ENCODE measurements around the gene GPRIN1.
A peak's percentile ranks its signal among the peaks of the same experiment; 100 is the strongest.

Gene GPRIN1

DNA sequence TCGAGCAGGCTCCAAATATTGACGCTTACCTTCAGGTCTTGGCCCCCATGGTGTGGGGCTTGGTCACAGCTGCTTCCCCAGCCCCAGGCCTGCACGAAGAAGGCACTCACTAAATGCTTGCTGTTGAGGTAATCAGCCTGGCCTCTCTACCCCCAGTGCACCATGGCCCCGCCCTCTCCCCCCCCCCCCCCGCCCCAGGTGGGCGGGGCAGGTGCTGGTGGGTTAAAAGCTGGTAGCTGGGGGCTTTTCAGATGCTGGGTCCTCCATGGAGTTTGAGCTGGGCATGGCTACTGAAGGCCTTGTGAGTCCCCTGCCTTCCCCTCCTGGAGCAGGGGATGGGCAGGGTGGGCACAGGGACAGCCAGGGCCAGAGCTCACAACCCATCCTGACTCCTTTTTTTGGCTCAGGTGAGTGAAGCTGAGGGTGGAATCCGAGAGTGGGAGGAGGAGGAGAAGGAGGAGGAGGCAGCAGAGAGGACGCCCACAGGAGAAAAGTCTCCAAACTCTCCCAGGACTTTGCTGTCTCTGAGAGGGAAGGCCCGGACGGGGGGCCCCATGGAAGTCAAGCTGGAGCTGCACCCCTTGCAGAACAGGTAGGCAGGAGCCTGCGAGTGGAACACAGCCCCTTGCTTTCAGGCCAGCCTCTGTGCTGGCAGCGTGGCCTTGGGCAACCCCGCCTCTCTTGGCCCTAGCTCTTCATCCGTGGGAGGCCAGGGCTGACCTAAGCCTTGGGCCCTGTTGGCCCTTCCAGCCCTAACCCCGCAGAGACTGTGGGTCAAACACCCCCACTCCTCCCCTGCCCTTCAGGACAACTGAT lies 32.9 kb upstream of the GPRIN1 start:
- DNase-seq, result no peak

DNA sequence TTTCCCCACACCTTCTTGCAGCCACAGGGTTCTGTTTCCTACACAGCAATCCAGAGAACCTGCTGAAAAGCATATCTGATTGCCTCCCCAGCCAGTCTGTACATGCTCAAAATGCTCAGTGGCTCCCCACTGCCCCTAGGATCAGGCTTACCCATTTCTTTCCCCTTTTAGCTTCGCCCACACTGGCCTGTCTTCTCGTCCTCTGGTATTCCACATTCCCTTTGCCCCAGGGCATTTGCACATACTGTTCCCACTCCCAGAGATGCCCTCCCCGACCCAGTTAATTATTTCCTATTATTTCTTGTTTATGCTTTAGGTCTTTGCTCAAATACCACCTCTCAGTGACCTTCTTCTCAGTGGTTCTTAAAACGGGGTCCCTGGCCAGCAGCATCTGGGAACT lies 30.7 kb upstream of the GPRIN1 start:
- no peak for DNase-seq

DNA sequence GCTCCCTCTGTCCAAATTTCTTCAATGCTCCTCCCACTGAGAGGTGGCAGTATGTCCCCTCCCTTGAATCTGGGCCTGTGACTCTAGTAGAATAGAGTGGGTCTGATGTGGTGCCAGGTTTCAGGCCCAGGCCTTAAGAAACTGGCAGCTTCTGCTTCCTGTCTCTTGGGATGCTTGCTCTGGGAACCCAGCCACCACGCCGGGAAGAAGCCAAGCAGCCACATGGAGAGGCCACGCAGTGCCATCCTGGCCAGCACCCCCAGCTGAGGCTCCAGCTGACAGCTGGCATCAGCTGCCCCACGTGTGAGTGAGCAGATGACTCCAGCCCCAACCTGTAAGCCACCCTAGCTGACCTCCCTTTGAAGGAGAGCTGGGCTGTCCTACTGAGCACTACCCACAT lies 30.0 kb upstream of the GPRIN1 start:
- DNase-seq, result no peak

DNA sequence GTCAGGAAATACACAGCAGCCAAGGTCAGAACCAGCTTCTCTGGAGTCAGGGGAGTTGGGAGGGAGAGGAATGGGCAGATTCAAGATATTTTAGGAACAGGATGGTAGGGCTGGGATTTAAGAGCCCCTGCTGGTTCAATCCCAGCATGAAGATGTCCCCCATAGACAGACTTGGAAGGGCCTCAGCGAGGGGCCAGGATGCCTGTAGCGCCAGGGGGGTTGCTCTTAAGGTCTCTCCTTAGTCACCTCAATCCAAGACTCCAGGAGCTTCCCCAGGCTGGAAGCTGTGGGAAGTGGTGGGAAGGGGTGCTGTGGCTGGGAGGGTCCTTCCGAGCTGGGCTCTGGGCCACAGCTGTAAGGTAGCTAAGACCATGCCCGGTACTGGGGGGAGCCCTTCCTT lies 29.3 kb upstream of the GPRIN1 start:
- no peak for DNase-seq

DNA sequence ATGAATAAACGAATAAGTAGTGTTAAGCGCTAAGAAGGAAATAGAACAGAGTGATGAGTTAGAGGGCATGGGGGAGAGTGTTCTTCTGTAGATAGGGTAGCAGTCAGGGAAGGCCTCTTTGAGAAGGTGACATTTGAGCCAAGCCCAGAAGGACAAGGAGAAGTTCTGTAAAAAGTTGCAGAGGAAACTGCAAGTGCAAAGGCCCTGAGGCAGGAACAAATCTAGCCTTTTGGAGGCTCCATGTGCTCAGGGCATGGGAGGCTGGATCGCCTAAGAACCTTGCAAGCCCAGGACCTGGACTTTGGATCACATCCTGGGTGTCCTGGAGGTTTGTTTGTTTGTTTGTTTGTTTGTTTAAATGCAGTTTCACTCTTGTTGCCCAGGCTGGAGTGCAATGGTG lies 28.5 kb upstream of the GPRIN1 start:
- no peak for DNase-seq

DNA sequence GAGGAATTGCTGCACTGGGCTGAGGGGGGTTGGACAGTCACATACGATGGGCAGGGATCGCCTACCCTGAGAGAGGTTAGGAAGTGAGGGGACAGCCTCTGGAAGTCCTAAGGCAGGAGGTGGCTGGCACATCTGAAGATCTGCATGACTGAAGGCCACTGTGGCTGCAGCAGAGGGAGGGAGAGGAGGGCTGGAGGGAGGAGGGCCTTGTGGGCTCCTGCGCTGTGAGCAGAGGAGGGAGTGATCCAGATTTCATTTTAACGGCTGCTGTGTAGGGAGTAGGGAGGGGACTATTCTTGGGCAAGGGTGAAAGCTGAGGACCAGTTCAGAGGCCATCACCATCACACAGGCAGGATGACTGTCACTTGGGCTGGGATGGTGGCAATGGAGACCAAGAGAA lies 27.6 kb upstream of the GPRIN1 start:
- no peak for DNase-seq

DNA sequence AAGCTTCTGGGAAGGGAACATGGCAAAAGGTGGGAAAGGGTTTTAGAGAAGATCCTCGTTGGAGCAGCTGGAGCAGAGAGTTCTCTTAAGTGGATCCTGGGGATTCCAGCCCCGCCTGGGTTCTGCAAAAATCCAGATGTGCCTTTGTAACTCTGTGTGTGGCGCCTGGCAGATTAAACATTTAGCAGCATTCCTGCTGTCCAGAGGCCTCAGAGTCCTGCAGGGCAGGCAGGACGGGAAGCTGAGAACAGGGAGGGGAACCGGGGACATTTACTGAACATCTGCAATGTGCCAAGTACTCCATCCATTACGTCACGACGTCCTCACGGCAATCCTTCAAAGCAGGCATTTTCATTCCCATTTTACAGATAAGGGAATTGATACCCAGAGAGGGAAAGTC lies 26.5 kb upstream of the GPRIN1 start:
- no peak for DNase-seq

DNA sequence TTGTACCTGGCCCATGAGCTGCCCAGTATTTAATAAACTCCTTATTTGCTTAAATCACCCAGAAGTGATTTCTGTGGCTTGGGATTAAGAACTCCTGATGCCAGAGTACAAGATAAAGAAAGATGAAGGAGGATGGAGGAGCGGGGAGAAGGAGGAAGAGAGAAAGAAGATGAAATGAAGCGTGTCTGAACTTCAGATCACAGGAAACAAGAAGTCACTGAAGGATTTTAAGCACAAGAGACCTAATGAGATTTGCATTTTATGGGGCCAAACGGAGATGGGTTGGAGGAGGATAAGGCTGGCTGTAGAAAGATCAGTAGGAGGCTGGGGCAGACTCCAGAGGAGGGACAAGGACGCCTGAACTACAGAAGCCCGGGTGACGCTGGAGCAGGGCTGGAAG lies 23.6 kb upstream of the GPRIN1 start:
- DNase-seq, result no peak

DNA sequence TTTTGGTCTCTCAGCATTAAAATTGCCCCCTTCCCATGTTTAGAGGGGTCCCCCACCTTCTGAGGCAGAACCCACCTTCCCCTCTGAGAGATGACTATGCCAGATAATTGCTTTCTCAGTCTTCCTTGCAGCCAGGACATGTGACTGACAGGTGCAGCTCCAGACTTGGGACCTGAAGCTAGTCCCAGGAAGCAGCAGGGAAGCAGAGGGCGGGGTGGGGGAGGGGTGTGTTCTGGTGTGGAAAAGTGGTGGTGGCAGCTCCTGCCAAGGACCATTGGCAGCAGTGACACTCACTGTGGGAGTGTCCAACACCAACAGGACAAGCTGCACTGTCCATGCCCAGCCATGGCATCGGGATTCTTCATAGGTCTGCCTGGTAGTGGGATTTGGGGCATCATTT lies 22.8 kb upstream of the GPRIN1 start:
- DNase-seq, result no peak

DNA sequence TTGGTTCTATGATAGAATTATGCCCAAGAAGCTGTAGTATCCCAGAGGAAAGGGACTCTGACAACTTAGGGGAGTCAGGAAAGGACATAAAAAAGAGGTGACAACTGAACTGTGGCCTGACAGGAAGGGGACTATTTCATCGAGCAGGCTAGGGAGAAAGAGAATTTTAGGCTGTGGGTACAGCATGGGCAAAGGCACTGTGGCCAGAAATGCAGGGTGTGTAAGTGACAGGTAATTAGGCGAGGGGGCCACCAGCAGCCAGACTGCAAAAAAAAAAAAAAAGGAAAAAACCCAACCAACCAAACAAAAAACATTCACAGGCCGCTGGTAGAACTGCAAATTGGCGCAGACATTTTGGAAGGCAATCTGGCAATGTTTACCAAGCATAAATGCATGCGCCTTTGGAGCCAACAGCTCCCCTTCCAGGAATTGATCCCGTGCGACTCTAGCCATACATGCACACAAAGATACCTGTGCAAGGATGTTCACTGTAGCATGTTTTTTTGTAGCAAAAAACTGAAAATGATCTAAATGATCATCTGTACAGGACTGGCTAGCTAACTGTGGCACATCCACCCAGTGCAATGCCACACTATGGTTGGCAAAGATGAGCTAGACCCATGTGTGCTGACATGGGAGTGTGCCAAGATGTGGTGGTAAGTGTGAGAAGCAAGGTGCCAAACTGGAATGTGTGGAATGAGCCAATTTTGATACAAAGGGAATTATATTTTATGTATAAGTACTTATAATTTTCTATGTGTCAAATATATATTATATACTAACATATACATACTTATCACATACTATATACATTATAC lies 21.6 kb upstream of the GPRIN1 start:
- DNase-seq, result no peak

DNA sequence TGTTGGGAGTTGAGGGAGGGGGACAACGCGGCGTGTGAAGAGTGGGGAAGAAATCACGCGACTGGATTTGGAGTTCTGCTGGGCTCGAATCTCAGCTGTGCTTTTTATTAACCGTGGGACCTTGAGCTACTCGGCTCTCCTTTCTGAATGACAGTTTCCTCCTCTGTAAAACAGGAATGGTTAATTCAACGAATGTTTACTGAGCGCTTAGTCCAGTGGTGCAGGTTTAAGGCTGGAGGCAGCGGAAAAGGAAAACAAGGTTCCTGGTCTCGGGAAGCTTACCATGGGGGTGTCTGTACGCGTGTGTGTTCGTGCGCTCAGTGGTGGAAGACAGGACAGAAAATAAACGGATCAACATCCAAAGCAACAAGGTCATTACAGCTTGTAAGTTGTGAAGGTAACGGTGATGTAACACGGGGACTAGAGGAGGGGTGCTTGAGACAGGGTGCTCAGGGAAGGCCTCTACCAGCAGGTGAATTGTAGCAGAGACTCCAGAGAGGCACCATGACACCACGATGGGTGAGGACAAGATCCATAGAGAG lies 20.8 kb upstream of the GPRIN1 start:
- no peak for DNase-seq

DNA sequence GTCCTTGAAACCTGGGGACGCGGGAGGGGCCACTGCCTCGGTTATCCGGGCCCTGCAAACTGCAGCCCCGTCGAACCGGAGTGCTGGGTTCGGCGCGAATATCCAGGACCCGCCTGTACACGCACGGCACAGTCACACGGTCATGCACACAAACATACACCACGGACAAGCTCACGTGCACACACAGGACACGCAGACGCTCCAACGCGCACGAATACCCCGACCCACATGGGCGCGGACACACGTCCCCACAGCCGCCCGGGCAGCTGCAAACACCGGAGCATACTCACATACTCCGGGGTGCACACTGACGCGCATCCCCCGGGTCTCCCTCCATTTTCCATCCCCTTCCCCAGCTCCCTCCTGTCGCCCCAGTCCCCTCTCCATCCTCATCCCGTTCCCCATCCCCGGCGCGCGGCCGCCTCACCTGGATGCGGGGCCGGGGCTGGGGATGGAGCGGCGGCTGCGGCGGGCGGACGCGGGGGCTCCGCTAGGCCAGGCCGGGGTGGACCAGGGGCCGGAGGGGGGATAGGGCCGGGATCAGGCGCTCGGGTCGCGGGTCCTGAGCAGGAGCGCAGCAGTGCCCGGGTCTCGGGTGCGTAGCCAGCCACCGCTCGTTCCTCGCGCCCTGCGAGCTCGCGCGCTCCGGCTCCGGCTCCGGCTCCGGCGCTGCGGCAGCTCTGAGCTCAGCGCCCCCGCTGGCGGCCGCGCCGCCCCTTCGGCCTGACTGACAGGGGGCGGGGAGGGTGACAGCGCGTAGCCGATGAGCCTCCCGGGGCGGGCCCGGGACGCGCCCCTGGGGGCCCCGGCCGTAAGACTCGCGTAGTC lies 20.1 kb upstream of the GPRIN1 start, which contains the start of the genes EIF4E1B and SNCB:
TSS of gene EIF4E1B (plus strand) at position 823 of the 828 bp plus-strand sequence. CDS start 12,113 bp downstream, outside the sequence.
TSS of gene SNCB (minus strand) at position 682 of the 828 bp plus-strand sequence. CDS start 880 bp downstream, outside the sequence.
- peak; percentile 49 for DNase-seq

DNA sequence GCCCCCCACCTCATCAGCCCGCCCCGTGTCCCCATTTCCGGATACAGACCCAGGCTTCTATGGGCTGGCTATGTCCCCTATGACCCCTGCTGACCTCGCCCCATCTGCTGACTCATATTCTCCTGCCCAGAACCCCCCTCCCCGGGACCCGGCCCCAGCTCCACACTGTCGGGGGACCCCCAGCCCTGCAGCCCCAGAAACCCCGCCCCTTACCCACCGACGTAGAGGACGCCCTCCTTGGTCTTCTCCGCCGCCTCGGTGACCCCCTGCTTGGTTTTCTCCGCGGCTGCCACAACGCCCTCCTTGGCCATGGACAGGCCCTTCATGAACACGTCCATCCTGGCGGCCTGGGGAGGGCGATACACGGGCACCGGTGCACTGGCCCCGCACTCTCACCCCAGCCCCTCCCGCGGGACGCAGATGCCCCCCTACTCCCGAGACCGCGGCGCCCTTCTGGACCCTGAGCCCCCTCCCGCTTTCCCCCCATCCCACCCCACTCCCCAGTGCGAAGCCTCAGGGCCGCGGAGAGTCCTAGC lies 19.4 kb upstream of the GPRIN1 start:
- DNase-seq, result no peak

DNA sequence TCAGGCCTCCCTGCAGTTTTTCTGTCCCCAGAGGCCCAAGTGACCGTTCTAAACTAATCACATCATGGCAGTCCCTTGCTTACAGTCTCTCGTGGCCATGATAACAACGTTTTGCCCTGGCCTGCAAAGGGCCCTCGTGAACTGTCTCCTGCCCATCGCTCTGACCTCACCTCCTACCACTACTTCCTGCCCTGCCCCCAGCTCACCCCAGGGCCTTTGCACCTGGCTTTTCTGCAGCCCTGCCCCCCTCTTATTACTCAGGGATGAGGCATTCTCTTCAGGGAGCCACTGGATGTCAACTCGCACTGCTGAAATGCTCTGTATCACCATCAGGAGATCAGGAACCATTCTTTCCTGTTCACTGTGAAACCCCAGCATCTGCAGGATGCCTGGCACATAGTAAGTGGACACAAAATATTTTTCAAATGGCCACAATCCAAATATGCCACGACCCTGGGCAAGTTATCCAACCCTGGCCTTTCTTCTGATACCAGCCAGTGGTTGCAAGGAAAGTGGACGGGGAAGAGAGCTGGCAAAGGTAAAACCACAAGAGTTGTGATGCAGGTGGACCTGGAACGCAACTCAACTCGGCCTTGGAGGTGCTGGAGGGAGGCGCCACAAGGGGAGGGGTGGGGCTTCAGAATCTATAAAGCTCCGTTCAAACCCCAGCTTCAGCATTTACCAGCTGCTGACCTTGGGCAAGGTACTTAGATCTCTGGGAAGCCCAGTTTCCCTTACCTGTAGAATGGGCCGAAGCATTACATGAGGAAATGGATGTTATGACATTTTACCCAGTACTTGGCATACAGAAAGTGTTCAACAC lies 18.7 kb upstream of the GPRIN1 start:
- DNase-seq, result no peak

DNA sequence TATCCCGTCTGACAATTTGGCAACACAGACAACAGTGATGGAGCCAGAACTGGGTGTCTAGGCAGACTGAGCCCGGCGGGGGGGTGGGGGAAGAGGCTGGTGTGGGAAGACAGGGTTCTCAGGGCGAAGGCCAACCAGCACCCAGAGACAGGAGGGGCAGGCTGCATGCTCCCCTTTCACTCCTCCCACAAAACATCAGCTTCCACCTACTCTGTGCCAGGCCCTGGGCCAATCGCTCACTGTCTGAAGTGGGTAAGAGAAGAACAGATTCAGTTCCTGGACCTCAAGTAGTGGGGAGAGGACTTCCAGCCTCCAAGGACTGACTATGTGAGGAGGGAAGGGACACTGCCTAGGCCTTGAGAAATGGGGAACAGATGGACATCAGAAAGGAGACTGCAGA lies 17.6 kb upstream of the GPRIN1 start:
- no peak for DNase-seq

DNA sequence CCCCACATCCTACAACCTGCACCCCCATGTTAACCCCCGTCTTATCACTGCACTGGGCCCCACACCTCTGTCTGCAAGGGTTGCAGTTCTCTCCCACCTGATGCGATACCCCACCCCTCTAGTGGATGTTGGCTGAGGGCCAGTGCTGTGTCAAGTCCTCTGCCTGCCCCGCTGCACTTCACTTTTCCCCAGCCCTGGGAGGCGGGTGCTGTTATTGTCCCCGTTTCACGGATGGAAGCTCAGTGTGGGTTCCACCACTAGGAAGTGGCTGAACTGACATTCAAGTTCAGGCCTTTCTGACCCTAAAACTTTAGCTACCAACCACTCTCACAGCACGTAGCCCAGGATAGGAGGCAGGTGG lies 16.9 kb upstream of the GPRIN1 start:
- no peak for DNase-seq

DNA sequence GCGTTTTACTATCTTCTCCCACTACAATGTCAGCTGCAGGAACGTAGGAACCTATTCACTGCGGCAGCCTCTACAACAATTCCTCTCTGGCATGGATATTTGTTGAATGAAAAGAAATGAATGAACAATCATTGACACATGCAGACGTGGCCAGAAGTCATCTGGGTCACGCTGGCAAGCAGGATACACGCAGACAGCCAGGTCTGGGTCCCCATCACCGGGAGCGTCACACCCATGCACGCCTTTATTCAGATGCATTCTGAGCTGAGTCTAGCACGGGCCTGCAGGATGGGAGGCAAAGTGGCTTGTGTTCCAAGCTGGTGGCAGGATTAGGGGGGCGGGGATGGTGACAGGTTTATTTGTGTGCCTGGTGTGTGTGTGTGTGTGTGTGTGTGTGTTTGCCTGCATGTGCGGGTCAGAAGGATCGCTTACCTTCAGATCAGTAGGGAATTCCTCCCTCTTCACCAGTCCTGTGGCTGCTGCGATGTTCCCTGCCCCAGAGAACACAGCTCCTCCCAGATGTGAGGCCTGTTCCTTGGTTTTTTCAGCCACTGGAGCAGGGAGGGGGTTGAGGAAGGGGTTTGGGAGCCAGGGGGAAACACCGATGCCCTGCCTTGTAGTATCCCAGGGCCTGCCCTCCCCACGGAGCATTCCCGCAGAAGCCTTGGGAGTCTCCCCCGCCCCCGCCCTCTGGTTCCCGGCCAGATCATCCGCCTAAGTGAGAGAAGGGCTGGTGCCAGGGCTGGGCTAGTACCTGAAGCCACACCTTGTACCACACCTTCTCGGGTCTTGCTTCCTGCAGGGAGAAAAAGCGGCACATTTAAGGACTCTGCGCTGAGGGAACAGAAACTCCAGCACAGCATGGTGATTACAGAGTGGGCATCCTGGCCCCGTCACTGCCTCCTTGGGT lies 16.3 kb upstream of the GPRIN1 start:
- DNase-seq, result no peak

DNA sequence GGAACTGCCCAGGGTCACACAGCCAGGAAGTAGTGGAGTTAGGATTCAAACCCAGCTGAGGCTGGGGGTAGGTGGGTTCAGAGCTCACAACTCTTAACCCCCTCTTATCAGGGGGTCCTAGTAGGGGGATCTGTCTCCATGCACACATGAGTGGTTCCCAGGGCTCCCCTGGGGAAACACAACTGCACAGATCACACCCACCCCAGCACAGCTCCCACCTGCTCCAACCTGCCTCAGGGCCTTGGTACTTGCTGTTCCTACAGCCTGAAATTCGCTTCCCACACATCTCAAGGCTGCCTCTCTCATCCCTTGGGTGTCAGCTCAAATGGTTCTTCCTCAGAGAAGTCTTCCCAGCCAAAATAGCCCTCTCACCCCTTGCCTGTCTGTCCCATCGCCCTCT lies 15.6 kb upstream of the GPRIN1 start:
- no peak for DNase-seq

DNA sequence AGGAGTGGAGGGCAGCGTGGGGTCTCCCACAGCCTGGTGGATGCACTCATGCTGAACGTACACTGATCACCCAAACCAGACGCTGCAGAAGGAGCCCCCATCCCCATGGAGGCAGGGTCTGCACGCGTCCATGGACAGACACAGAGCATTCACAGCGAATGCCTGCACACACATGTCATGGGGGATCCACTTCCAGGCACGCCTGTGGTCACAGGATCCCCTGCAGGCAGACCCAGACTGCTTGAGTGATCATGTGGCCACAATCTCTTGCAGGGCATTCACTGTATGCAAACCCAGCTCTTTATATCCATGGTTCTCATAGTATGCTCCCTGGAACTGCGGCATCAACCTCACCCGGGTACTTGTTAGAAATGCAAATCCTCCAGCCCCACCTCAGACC lies 15.0 kb upstream of the GPRIN1 start:
- DNase-seq, result no peak

DNA sequence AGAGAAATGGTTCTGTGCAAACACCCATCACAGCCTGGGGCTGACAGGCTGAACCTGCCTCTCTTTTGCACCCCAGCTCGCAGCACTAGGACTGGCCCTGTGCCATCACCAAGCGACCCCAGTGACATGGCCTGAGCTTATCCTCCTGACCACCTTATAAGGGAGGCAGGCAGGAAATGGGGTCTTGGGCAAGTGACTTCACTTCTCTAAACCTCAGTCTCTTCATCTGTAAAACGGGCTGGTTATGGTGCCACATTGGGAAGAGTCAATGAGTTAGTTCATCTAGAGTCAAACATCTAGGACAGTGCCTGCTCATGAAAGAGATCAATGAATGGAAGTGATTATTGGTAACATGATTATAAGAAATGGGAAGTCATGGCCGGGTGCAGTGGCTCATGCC lies 14.2 kb upstream of the GPRIN1 start:
- no peak for DNase-seq

DNA sequence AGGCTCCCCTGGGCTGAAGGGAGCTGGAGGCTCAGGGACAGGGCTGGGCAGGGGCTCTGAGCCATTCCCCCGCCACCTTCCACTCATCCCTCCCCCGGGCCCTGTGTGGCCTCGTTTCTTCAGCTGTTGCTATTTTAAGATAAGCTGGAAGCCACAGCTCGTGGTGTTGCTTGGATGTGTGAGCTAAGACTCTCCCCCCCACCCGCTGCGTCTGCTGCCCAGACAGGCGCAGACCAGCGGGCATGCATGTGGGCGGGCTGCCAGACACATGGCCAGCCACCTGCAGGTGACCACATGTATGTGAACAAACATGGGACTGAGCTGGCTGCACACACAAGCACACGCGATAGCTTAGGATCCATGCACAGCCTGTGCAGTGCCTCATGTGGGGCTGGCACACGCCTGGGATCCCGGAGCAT lies 11.7 kb upstream of the GPRIN1 start:
- no peak for DNase-seq

Measured in NCI-H2107 (cell line).